Smooth muscle cell (in vitro differentiated cells): ENCODE data around the gene CARD14. TPM values are rescaled to one million over a fixed set of nuclear protein-coding genes. Genes with fewer than 3 reads are reported as not detected.

Experiments
- DNase-seq: peaks from one replicate; lab custom pipeline; 2025; ENCODE audit not compliant: unreplicated experiment; lab: John Stamatoyannopoulos, UW
- H2AFZ ChIP-seq: fragments of 200-600 bp; sonication (generic); 2 replicates; pipeline ENCODE4 v1.6.0; 2016; ENCODE audit warnings: antibody characterized with exemption, low read depth, mild to moderate bottlenecking
- H3F3A ChIP-seq: fragments of 200-600 bp; sonication (generic); 2 replicates; pipeline ENCODE4 v1.6.0; 2017; ENCODE audit warnings: antibody characterized with exemption, low read depth
- H3K27ac ChIP-seq: fragments of 200-600 bp; sonication (generic); 2 replicates; pipeline ENCODE4 v1.5.1; 2016; ENCODE audit warnings: low read depth, mild to moderate bottlenecking
- H3K27me3 ChIP-seq: fragments of 200-600 bp; sonication (generic); 2 replicates; pipeline ENCODE4 v1.6.1; 2016; ENCODE audit warnings: low read depth, mild to moderate bottlenecking
- H3K36me3 ChIP-seq: fragments of 200-600 bp; sonication (generic); 2 replicates; pipeline ENCODE4 v1.5.1; 2016; ENCODE audit warnings: low read depth
- H3K4me1 ChIP-seq: fragments of 200-600 bp; sonication (generic); 2 replicates; pipeline ENCODE4 v1.5.1; 2016; ENCODE audit warnings: low read depth
- H3K4me2 ChIP-seq: fragments of 200-600 bp; sonication (generic); 2 replicates; pipeline ENCODE4 v1.6.0; 2016; ENCODE audit warnings: mild to moderate bottlenecking
- H3K4me3 ChIP-seq: fragments of 200-600 bp; sonication (generic); 2 replicates; pipeline ENCODE4 v1.5.1; 2016; ENCODE audit warnings: mild to moderate bottlenecking
- H3K79me2 ChIP-seq: fragments of 200-600 bp; sonication (generic); 2 replicates; pipeline ENCODE4 v1.6.0; 2016; ENCODE audit warnings: low read depth, mild to moderate bottlenecking
- H3K9ac ChIP-seq: fragments of 200-600 bp; sonication (generic); 2 replicates; pipeline ENCODE4 v1.6.0; 2016; ENCODE audit warnings: low read depth
- H3K9me3 ChIP-seq: fragments of 200-600 bp; sonication (generic); replicated peaks from 2 replicates; pipeline ENCODE4 v1.5.1; 2016; ENCODE audit warnings: low read depth
- H4K20me1 ChIP-seq: fragments of 200-600 bp; sonication (generic); 2 replicates; pipeline ENCODE4 v1.6.0; 2016; ENCODE audit warnings: low read depth
- WGBS: methylation state at CpG from one replicate; pipeline ENCODE4 v1.1.7; 2016; ENCODE audit warnings: low lambda C conversion rate; 5-methylcytosine and 5-hydroxymethylcytosine counted together
- polyA plus RNA-seq: library from polyadenylated mRNA; unstranded; fragments of >200 nt; fragmentation: Nextera tagmentation; extraction: Ambion mirVana; gene quantifications from 2 replicates; pipeline ENCODE4 v1.2.1, GENCODE V29; 2016
- total RNA-seq: library from RNA; depleted of rRNA; stranded (reverse); fragments of >200 nt; gene quantifications from 2 replicates; pipeline ENCODE4 v1.2.3, GENCODE V29; 2014
- TF ChIP-seq, protein P1 (sequence below): fragments of 200-600 bp; sonication (generic); IDR thresholded peaks from 2 replicates; pipeline ENCODE4 v1.5.1; 2017; ENCODE audit warnings: borderline replicate concordance, mild to moderate bottlenecking, antibody characterized with exemption; ENCODE audit not compliant: insufficient read depth, poor library complexity, severe bottlenecking

The CARD14 gene
- total and polyA plus RNA-seq, 2 experiments from 2014 or later, result 1.0 to 1.8 TPM

DNA sequence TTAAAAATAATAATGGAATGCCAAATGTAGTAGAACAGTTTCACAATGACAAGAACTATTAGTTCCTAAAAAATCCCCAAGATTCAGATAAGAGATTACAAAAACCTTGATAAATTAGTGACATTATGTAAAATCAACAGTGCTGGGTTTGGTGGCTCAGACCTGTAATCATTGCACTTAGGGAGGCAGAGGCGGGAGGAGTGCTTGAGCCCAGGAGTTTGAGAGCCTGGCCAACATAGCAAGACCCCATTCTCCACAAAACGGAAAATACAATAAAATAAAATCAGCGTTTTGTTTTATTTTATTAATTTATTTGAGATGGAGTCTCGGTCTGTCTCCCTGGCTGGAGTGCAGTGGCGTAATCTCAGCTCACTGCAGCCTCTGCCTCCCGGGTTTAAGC is 4.1 kb downstream of the CARD14 start:
- Histone ChIP-seq H3K4me2 (no peak overlapping the region), H4K20me1 (no peaks in the 10 kb centered on the region), H3K4me1 (no peaks in the 10 kb centered on the region), H3K36me3 (no peaks in the 10 kb centered on the region), H3K27ac (no peak overlapping the region), H3K27me3 (no peaks in the 10 kb centered on the region), H2AFZ (no peak overlapping the region), H3K9me3 (no peaks in the 10 kb centered on the region), H3F3A (no peaks in the 10 kb centered on the region), H3K4me3 (no peak overlapping the region), H3K9ac (no peak overlapping the region), H3K79me2 (no peaks in the 10 kb centered on the region)
- DNase-seq, result no peak
- TF ChIP-seq, protein P1, sequence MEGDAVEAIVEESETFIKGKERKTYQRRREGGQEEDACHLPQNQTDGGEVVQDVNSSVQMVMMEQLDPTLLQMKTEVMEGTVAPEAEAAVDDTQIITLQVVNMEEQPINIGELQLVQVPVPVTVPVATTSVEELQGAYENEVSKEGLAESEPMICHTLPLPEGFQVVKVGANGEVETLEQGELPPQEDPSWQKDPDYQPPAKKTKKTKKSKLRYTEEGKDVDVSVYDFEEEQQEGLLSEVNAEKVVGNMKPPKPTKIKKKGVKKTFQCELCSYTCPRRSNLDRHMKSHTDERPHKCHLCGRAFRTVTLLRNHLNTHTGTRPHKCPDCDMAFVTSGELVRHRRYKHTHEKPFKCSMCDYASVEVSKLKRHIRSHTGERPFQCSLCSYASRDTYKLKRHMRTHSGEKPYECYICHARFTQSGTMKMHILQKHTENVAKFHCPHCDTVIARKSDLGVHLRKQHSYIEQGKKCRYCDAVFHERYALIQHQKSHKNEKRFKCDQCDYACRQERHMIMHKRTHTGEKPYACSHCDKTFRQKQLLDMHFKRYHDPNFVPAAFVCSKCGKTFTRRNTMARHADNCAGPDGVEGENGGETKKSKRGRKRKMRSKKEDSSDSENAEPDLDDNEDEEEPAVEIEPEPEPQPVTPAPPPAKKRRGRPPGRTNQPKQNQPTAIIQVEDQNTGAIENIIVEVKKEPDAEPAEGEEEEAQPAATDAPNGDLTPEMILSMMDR, result no peak
- WGBS, result 95% methylated on average over 6 of the region's 6 CpGs

DNA sequence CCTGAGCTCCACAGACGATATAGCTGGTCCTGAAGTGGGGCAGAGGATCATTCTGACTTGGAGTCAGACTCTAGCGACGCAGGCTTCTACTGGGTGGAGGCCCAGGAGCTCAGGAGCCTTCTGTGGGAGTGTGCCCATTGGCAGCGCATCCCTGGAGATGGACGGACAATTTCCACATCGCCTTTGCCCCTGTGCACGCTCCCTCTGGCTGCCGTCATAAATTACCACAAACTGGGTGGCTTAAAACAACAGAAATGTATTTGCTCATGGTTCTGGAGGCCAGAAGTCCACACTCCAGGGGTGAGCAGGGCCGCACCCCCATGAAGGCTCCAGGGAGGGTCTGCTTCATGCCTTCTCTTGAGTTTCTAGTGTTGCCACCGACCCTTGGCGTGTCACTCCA is 6.9 kb downstream of the CARD14 start:
- Histone ChIP-seq H3K4me1 (no peaks in the 10 kb centered on the region), H3F3A (no peaks in the 10 kb centered on the region), H3K9me3 (no peaks in the 10 kb centered on the region), H3K9ac (no peak overlapping the region), H4K20me1 (no peaks in the 10 kb centered on the region), H3K79me2 (no peaks in the 10 kb centered on the region), H3K4me2 (no peak overlapping the region), H3K27ac (no peak overlapping the region), H3K4me3 (no peak overlapping the region), H3K36me3 (no peaks in the 10 kb centered on the region), H2AFZ (no peak overlapping the region), H3K27me3 (no peaks in the 10 kb centered on the region)
- 97% methylated on average over 11 of the region's 11 CpGs for WGBS
- TF ChIP-seq, protein P1, result no peak
- no peak for DNase-seq

DNA sequence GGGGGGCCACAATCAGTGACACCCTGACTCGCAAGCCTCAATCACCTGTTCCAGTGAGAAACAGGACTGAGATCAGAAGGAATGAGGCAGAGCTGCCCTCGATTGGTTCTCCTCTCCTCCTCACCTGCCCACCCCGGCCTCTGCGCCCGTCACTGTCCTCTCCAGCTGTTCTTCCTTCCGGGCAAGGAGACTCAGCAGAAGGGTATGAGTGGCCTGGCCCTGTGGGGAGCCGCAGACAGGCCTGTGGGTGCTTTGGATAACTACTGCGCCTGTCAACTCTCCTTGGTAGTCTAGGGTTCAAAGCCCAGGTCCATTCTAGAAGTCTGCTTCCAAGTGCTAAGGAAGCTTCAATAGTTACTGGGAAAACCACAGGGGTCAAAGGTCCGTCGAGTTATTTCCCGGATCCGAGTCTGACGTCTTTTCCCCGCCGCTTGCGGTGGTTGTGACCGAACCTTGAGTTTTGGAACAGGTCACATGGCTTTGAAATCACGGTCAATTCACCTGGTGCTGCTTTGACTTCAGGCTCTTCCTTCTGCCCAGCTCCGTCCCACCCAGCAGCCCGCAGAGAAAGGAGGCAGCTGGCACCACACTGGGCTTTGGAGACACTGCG is 8.3 kb downstream of the CARD14 start:
- H3K9me3 ChIP-seq, result no peaks in the 10 kb centered on the region
- H3K36me3 ChIP-seq, result no peaks in the 10 kb centered on the region
- H3K27ac ChIP-seq, result no peak overlapping the region
- TF ChIP-seq, protein P1, result no peak
- no peak overlapping the region for H3K4me3 ChIP-seq
- no peak for DNase-seq
- H2AFZ ChIP-seq, result no peak overlapping the region
- H3K27me3 ChIP-seq, result no peaks in the 10 kb centered on the region
- no peaks in the 10 kb centered on the region for H4K20me1 ChIP-seq
- H3K79me2 ChIP-seq, result no peaks in the 10 kb centered on the region
- no peak overlapping the region for H3K4me2 ChIP-seq
- 92% methylated on average over 21 of the region's 21 CpGs for WGBS
- H3F3A ChIP-seq, result no peaks in the 10 kb centered on the region
- H3K9ac ChIP-seq, result no peak overlapping the region
- H3K4me1 ChIP-seq, result no peaks in the 10 kb centered on the region

DNA sequence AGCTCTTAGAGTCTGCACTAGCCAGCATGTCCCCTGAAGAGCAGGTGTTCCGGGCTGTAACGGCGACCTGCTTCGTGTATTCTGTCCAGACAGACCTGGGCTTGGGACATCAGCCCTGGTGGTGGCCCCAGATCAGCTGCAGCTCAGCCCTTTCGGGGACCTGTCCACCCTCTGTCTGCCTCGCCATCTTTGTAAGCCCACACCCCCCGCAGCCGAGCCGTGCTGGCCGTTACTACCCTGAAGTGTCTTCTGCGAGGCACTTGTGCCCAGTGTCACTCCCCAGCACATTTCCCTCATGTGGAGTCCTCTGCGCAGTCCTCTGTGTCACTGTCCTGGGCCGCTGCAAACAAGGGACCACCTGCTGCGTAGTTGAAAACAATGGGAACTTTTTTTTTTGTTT is 10.4 kb downstream of the CARD14 start:
- Histone ChIP-seq H3K79me2 (no peaks in the 10 kb centered on the region), H4K20me1 (no peaks in the 10 kb centered on the region), H3K4me3 (no peak overlapping the region), H3K9me3 (no peaks in the 10 kb centered on the region), H3K4me1 (no peaks in the 10 kb centered on the region), H3F3A (no peaks in the 10 kb centered on the region), H2AFZ (no peak overlapping the region), H3K27ac (no peak overlapping the region), H3K27me3 (no peaks in the 10 kb centered on the region), H3K4me2 (no peak overlapping the region), H3K9ac (no peak overlapping the region), H3K36me3 (no peaks in the 10 kb centered on the region)
- TF ChIP-seq, protein P1, result no peak
- 93% methylated on average over 14 of the region's 14 CpGs for WGBS
- no peak for DNase-seq
